Middle frontal gyrus (tissue), 1 donor: ENCODE results near the gene PIAS4.

Source experiments
- DNase-seq: peaks from one replicate; pipeline ENCODE4 v3.0.0-alpha.2; 2015; ENCODE audit warnings: low spot score; ENCODE audit errors: extremely low spot score

PIAS4 gene

DNA sequence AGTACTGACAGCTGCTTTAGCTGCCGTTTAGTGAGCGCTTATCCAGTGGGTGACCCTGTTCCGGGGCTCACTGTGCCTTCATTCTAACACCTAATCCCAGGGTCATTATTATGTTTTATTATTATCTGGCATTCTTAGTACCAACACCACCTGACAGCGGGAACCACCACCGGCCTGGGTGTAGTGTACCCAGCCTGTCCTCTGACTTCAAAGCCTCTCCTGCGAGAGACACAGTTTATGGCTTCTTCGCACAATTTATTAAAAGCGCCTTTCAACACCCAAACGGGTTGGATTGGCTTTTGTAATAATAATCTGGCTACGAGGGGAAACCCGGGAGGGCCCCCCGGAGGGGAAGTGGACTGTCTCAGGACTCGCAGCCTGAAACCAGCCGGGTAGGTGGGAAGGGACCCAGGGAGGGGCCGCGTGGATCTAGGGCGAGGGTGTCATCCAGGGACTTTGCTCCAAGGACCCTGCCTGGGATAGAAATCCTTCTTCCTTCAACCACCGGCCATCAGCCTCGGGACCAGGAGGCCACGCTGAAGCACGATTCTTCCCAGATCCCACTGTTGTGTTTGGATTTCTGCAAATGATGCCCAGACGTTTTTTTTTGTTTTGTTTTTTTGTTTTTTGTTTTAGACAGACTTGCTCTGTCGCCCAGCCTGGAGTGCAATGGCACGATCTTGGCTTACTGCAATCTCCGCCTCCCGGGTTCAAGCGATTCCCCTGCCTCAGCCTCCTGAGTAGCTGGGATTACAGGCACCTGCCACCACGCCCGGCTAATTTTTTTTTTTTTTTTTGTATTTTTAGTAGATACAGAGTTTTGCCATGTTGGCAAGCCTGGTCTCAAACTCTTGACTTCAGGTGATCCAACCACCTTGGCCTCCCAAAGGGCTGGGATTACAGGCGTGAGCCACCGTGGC lies 60.8 kb downstream of the PIAS4 start:
- DNase-seq: no peak

DNA sequence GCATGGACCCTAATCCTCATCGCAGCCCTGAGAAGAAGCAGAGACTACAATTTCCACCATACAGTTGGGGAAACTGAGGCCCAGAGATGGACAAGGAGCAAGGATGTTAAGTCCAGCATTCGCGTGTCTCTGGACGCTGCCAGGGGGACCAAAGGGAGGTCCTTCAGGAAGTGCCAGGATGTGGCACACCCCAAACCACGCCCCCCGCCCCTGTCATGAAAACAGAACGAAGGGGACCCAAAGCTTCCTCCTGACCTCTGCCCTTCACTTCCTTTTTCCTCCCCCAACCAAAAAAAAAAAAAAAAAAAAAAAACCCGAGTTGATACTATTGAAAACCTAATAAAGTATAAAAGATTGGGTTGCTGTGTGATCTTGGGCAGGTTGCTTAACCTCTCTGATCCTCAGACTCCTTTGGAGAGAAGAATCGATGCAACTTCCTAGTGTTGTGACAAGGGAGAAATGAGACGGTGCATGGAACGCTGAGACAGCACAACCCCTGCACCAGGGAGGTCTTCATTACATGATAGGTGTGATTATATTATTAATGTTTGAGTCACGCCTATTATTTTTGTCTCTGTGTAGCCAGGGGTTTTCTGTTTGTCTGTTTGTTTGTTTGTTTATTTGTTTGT lies 61.9 kb downstream of the PIAS4 start:
- DNase-seq: no peak

DNA sequence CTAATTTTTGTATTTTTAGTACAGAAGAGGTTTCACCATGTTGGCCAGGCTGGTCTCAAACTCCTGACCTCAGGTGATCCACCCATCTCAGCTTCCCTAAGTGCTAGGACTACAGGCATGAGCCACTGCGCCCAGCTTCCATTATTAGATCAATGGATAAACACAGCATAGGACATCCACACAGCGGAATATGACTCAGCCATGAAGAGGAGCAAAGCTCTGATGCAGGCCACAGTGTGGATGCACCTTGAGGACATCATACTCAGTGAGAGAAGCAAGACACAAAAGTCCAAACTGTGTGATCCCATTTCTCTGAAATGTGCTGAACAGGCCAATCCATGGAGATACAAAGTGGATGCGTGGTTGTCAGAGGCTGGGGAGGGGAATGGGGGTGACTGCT lies 64.1 kb downstream of the PIAS4 start:
- no peak for DNase-seq

DNA sequence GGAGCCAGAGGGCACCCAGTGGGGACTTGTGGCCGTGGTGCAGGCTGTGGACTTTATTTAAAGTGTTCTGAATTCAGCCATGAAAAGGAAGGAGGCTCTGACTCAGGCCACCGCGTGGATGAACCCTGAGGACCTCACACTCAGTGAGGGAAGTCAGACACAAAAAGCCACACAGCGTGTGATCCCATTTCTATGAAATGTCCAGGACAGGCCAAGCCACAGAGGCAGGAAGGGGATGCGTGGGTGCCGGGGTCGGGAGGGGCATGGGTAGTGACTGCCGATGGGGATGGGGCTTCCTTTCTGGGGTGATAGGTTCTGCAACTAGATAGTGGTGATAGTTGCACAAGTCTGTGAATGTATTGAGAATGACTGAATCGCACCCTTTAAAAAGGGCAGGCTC lies 67.8 kb downstream of the PIAS4 start:
- DNase-seq: no peak

DNA sequence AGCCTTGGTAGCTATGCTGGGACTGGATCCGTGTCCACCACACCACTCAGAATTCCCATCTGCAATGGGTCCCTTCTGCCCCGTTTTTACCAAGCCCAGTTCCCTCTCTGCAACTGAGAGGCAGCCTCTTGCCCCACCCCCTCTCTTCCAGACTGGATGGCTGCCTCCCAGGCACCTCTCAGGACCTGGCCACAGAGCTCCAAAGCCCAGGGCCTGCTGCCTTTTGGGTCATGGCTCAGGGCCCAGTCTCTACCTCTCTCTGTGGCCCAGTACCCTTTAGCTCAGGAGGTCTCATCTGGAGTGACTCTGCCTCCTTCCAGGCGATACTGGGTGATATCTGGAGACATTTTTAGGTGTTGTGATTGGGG lies 69.5 kb downstream of the PIAS4 start:
- DNase-seq: no peak

DNA sequence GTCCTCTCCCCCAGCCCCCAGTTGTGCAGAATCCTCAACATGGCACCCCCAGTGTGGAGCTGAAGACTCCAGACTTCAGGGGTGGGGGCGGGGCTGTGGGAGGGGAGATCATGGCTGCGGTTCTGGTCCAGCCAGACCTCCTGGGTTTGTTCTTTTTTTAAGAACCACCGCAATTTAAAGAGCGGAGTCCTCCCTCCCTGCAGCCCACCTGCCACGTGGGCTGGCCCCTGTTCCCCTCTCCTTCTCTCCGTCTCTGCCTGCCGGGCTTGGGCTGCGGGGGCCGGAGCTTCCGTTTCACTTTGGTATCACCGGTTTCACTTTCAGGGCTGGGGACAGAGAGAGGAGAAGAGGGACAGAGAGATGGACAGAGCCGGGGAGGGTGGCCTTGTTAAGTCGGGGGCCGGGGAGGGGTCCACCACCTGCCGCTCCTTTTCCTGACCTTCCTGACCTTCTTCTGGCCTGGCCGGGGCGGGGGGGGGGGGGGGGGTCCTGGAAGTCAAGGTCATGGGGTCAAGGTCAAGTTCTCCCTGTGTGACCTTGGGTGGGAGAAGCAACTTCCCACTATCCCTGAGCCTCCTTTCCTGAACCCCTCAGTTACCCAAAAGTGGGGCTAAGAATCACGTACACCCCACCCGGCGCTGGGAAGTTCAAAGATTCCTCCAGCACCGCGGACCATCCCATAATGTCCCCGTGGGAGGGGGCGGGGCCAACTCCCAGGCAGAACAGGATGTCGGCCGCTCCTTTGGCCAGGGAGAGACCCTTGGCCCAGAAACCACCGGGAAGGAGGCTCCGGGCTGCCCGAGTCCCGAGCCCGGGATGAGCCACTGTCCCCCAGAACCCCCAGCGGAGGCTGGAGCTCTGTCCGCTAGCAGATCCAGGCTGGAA lies 70.5 kb downstream of the PIAS4 start:
- DNase-seq: no peak

DNA sequence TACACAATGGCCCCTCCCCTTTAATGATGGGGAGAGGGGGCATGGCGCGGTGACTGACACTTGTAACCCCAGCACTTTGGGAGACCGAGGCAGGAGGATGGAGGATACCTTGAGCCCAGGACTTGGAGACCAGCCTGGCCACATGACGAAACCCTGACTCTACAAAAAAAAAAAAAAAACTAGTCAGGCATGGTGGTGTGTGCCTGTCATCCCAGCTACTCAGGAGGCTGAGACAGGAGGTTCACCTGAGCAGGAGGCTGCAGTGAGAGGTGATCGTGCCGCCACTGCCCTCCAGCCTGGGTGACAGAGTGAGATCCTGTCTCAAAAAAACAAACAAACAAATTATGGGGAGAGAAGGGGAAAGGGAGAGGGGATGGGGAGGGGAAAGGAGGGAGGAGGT lies 72.9 kb downstream of the PIAS4 start:
- DNase-seq: no peak

DNA sequence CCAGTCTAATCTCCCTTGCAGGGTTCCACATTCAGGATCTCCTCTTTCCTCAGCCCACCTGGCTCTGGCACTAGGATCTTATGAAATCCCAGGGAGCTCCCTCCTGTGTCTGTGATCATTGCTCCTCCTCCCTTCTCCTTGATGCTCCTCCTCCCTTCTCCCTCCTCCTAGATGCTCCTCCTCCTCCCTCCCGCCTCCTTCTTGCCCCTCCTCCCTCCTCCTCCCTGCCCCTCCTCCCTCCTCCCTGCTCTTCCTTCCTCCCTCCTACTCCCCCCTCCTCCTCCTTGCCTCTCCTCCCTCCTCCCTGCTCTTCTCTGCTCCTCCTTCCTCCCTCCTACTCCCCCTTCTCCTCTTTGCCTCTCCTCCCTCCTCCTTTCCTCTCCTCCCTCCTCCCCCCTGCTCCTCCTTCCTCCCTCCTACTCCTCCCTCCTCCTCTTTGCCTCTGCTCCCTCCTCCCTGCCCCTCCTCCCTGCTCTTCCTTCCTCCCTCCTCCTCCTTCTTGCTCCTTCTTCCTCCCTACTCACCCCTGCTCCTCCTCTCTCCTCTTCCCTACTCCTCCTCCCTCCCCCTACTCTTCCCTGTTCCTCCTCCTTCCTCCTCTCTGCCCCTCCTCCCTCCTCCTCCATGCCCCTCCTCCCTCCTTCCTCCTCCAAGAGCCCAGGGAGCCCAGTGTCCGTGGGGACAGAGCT lies 74.0 kb downstream of the PIAS4 start:
- DNase-seq: no peak

DNA sequence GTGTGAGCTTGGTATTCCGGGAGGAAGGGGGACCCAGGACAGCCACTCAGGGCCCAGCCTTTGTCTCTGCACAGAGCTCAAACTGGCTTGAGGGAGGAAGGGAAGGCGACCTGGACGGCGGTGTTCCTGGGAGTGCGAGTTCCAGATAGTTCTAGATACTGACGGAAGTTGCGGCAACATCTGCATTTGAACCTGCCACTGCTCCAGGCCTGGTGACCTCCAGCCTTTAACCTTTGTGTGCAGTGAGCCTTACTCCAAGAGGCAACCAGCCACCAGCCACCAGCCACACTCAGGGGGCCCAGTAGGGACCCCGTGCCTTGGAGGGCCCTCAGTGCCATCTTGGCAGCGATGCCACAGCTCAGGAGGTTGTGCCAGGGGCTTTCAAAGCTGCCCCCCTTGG lies 74.6 kb downstream of the PIAS4 start:
- no peak for DNase-seq

DNA sequence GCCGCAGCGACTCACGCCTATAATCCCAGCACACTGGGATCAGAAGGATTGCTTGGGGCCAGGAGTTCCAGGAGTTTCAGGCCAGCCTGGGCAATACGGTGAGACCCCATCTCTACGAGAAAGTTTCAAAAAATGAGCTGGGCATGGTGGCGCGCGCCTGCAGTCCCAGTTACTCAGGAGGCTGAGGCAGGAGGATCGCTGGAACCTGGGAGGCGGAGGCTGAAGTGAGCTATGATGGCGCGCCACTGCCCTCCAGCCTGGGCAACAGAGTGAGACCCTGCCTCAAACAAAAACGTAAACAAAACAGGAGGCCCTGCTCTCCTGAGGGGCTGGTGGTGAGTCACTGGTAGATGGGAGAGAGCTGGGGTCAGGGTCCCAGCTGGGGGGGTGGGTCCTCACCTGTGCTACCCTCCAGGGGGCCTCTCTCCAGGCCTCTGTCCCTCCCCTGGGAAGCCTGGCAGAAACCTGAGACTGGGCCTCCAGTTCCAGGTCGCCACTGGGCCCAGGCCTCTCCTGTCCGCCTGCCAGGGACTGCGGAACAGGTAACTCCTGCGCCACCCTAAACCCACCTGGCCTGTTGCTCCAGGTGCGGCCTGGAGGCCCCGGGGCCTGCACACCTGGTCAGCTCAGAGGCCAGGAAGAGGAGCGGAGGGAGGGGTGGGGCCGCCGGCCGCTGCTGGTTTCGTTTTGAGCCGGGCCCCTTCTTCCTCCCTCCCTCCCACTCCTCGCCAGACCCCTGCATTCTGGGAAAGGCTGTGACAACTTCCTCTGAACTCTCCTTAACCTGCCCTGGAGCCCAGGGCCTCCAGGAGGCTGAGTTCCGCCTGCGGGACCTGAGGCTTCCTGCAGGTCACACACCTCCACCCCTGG lies 76.4 kb downstream of the PIAS4 start:
- no peak for DNase-seq

DNA sequence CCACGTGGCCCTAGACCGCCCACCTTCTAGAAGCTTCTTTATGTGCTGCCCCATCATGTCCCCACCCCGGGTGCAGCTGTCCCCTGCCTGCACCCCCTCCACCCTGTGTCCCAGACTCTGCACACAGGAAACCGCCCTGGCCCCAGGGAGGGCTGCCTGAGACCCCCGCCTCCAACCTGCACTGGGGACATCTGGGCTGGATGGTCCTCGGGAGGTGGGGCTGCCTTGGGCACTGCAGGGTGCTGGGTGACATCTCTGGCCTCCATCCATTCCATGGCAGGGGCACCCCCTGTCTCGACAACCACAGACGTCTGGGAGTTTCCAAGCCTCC lies 77.0 kb downstream of the PIAS4 start:
- no peak for DNase-seq

DNA sequence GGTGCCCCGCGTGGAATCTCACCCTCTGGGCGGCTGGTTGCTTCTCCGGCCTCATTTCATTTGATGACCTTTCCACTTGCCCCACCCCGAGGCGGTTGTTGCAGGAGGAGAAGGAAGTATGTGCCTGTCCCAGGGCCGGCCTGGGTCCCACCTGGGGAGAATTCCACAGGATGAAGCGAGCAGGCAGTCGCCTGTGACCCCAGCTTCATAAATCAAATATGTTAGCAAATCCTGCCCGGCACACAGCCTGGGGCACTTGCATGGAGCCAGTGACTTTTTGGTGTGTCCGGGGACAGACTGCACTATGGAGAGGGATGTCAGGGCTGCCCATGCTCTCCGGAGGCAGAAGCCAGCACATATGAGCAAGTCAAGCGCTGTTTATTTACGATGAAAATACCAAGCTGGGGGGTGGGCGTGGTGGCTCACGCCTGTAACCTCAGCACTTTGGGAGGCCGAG lies 78.9 kb downstream of the PIAS4 start:
- no peak for DNase-seq

DNA sequence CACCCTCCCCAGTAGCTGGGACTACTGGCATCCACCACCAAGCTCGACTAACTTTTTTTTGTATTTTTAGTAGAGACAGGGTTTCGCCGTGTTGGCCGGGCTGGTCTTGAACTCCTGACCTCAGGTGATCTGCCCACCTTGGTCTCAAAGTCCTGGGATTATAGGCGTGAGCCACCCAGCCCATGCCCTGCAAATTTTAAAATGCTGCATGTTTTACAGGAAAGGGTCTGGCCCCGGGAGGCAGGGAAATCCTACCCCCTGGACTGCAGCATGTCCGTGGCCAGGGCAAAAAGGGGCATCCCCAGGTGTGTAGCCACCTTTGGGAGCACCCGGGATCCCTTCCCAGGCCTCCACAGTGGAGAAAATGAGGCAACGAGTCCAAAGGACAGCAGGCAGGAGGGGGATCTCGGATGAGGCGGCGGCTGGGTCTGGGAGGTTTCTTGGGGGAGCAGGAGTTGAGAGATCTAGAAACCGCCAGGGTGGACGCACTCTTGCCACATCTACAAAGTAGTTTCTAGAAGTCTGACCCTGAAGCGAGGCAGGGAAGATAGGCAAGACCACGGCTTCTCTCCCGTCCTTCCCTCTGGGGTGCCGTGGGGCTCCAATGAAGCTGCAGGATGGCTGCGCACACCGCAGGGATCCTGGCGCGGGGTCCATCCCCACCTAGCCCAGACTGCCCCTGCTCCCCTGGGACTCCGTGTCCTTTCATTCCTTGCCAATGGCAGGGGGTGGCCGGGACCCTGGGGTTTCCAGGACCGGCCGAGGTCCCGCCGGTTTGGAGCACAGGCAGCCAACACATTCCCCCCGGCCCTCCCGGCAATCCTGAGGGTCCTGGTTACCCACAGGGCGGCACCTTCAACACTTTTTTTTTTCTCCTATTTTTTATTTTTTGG lies 80.5 kb downstream of the PIAS4 start:
- no peak for DNase-seq

DNA sequence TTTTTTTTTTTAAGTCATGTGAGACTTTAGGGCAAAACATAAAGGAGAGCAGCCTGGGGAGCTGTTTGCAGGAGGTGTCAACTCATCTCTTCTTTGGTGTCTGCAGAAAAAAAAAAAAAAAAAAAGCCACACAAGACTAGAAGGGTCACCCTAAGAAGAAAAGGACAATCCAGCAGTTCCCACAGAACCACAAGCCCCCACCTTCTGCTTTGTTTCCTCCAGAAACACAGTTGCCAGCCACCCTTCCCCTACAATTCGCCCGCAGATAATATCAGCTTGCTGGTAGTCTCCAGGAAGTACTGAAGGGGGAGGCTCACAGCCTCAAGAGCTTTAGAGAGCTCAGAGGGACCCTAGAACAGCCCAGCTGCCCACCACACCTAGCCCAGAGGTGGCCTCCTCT lies 81.4 kb downstream of the PIAS4 start:
- DNase-seq: no peak
